Skeletal muscle satellite cell (primary cell): ENCODE results near the gene CXXC4. TPM values are rescaled to one million over a fixed set of nuclear protein-coding genes. Genes with fewer than 3 reads are reported as not detected.

Source experiments
- H3K27me3 ChIP-seq: 2 replicates; pipeline ENCODE4 v1.7.0; 2013; ENCODE audit warnings: low read length; ENCODE audit not compliant: control insufficient read depth, insufficient read depth
- H3K36me3 ChIP-seq: 2 replicates; pipeline ENCODE4 v1.7.0; 2013; ENCODE audit warnings: mild to moderate bottlenecking, control low read depth, low read length; ENCODE audit not compliant: insufficient read depth
- H3K4me1 ChIP-seq: 2 replicates; pipeline ENCODE4 v1.7.0; 2013; ENCODE audit warnings: low read length; ENCODE audit not compliant: control insufficient read depth, insufficient read depth
- H3K4me2 ChIP-seq: 2 replicates; pipeline ENCODE4 v1.7.0; 2013; ENCODE audit warnings: mild to moderate bottlenecking, low read length
- H3K4me3 ChIP-seq: 2 replicates; pipeline ENCODE4 v1.7.0; 2013; ENCODE audit warnings: low read length
- H3K9ac ChIP-seq: 2 replicates; pipeline ENCODE4 v1.7.0; 2013; ENCODE audit warnings: mild to moderate bottlenecking, low read depth, low read length, moderate library complexity
- H3K9me3 ChIP-seq: replicated peaks from 2 replicates; pipeline ENCODE4 v1.7.0; 2013; ENCODE audit warnings: mild to moderate bottlenecking, control low read depth, low read length
- total RNA-seq: library from RNA; depleted of rRNA; stranded (reverse); fragments of >200 nt; gene quantifications from 2 replicates; pipeline ENCODE4 v1.2.3, GENCODE V29; 2012; rRNA removed

CXXC4 gene
- 0.22 TPM in 1 of 2 replicates, not detected in the other for total RNA-seq

GRCh38 chr4:104494822-104495559 is at the start of gene CXXC4:
CXXC4 (minus strand) TSS chr4:104494894; CDS start chr4:104491802, 3,092 bp downstream.
- Histone ChIP-seq H3K4me3 (peak within 1 kb of the TSS; percentile 86), H3K4me1 (peaks cover 9% of the 10 kb centered on the region), H3K9me3 (no peaks in the 10 kb centered on the region), H3K9ac (peak within 1 kb of the TSS; percentile 75), H3K36me3 (no peaks in the 10 kb centered on the region), H3K4me2 (peak within 1 kb of the TSS; percentile 99), H3K27me3 (peaks cover 4% of the 10 kb centered on the region)

GRCh38 chr4:104533156-104533555 is 38.5 kb upstream of the CXXC4 start:
- H3K4me3 ChIP-seq = no peak overlapping the region
- no peaks in the 10 kb centered on the region for H3K36me3 ChIP-seq
- H3K4me2 ChIP-seq = no peak overlapping the region
- no peaks in the 10 kb centered on the region for H3K27me3 ChIP-seq
- H3K9me3 ChIP-seq = no peaks in the 10 kb centered on the region
- H3K9ac ChIP-seq = no peak overlapping the region
- no peaks in the 10 kb centered on the region for H3K4me1 ChIP-seq

GRCh38 chr4:104532677-104533076 is 38.0 kb upstream of the CXXC4 start:
- Histone ChIP-seq H3K27me3 (no peaks in the 10 kb centered on the region), H3K36me3 (no peaks in the 10 kb centered on the region), H3K4me3 (no peak overlapping the region), H3K4me1 (no peaks in the 10 kb centered on the region), H3K4me2 (no peak overlapping the region), H3K9me3 (no peaks in the 10 kb centered on the region), H3K9ac (no peak overlapping the region)

- Histone ChIP-seq H3K9me3 (no peaks in the 10 kb centered on the region), H3K9ac (no peak overlapping the region), H3K4me3 (no peak overlapping the region), H3K4me2 (no peak overlapping the region), H3K27me3 (no peaks in the 10 kb centered on the region), H3K4me1 (no peaks in the 10 kb centered on the region), H3K36me3 (no peaks in the 10 kb centered on the region)
Observed at GRCh38 chr4:104531390-104531789, 36.7 kb upstream of the CXXC4 start.

GRCh38 chr4:104530426-104530825 is 35.7 kb upstream of the CXXC4 start:
- H3K27me3 ChIP-seq = no peaks in the 10 kb centered on the region
- H3K4me3 ChIP-seq = no peak overlapping the region
- H3K9me3 ChIP-seq = no peaks in the 10 kb centered on the region
- no peaks in the 10 kb centered on the region for H3K36me3 ChIP-seq
- no peak overlapping the region for H3K4me2 ChIP-seq
- no peaks in the 10 kb centered on the region for H3K4me1 ChIP-seq
- H3K9ac ChIP-seq = no peak overlapping the region

GRCh38 chr4:104524591-104524990 is 29.9 kb upstream of the CXXC4 start:
- H3K36me3 ChIP-seq = no peaks in the 10 kb centered on the region
- H3K4me2 ChIP-seq = no peak overlapping the region
- H3K4me1 ChIP-seq = peaks cover 8% of the 10 kb centered on the region
- H3K9me3 ChIP-seq = no peaks in the 10 kb centered on the region
- no peaks in the 10 kb centered on the region for H3K27me3 ChIP-seq
- no peak overlapping the region for H3K9ac ChIP-seq
- H3K4me3 ChIP-seq = no peak overlapping the region

- H3K27me3 ChIP-seq = no peaks in the 10 kb centered on the region
Observed at GRCh38 chr4:104524026-104524425, 29.3 kb upstream of the CXXC4 start.

GRCh38 chr4:104519588-104519987 is 24.9 kb upstream of the CXXC4 start:
- peaks cover 4% of the 10 kb centered on the region for H3K4me1 ChIP-seq
- H3K27me3 ChIP-seq = no peaks in the 10 kb centered on the region
- no peaks in the 10 kb centered on the region for H3K9me3 ChIP-seq
- no peak overlapping the region for H3K4me3 ChIP-seq
- H3K4me2 ChIP-seq = no peak overlapping the region
- no peak overlapping the region for H3K9ac ChIP-seq
- H3K36me3 ChIP-seq = no peaks in the 10 kb centered on the region

More at GRCh38 chr4:104524026-104524425, 29.3 kb upstream of the CXXC4 start:
- Histone ChIP-seq H3K9ac (no peak overlapping the region), H3K4me3 (no peak overlapping the region), H3K4me1 (peaks cover 8% of the 10 kb centered on the region), H3K9me3 (no peaks in the 10 kb centered on the region), H3K4me2 (no peak overlapping the region), H3K36me3 (no peaks in the 10 kb centered on the region)

- H3K4me1 ChIP-seq = no peaks in the 10 kb centered on the region
- no peaks in the 10 kb centered on the region for H3K27me3 ChIP-seq
- no peak overlapping the region for H3K4me2 ChIP-seq
- H3K36me3 ChIP-seq = no peaks in the 10 kb centered on the region
- H3K9me3 ChIP-seq = no peaks in the 10 kb centered on the region
- no peak overlapping the region for H3K9ac ChIP-seq
- no peak overlapping the region for H3K4me3 ChIP-seq
Observed at GRCh38 chr4:104516884-104517283, 22.2 kb upstream of the CXXC4 start.

DNA sequence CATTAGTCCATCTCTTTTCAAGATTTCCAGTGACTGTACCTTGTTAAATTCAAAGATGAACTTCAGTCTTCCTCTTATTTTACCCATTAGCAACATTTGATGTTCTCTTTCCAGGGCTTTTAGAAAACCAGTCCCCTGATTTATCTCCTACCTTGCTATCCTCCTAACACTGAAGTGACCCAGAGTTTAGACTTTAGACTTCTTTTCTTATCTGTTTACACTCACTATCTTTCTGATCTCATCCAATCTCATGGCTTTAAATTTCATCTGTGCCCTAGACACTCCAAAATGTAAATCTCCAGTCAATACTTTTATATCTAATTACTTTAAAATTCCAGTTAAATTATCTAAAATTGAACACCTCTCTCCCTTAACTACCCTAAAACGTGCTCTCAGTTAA is 13.5 kb upstream of the CXXC4 start:
- Histone ChIP-seq H3K4me3 (no peak overlapping the region), H3K9me3 (no peaks in the 10 kb centered on the region), H3K9ac (no peak overlapping the region), H3K36me3 (no peaks in the 10 kb centered on the region), H3K4me2 (no peak overlapping the region), H3K4me1 (no peaks in the 10 kb centered on the region), H3K27me3 (no peaks in the 10 kb centered on the region)

DNA sequence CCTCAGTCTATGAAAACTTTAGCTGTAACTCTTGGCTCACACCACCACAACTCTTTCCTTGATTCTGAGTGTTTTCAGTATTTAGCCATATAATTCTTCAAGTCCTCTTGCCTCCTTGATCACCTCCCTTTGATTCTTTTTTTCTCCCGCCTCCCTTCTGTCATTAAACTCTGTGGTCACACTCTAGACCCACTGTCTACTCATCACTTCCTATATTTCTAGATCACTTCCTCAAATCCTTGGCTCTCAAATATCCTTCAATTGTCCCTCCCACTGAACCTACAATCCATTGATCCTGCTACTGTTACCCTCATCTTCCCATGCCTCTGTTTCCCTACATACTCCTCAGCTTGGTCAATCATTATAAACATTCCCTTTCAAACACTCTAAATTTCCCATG is 12.4 kb upstream of the CXXC4 start:
- Histone ChIP-seq H3K9me3 (no peaks in the 10 kb centered on the region), H3K9ac (no peak overlapping the region), H3K27me3 (peaks cover under 1% of the 10 kb centered on the region), H3K4me3 (no peak overlapping the region), H3K4me2 (no peak overlapping the region), H3K36me3 (no peaks in the 10 kb centered on the region), H3K4me1 (no peaks in the 10 kb centered on the region)

DNA sequence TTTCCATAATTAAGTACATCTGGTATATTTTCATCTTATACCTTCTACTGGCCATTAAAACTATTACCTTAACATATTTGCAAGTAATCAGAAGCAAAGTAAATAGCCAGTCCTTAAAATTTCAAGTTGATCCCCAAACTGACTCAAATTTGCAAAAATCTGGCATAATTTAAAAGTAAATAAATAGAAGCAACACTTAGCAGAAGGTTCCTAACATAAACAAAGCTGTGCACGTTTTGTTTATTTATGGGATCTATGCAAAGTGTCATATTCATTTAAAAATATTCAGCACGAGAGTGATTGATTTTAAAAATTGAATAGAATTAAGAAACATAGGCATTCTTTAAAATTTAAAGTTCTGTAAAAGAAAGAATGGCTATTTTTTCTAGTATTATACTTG is 9.8 kb upstream of the CXXC4 start:
- no peak overlapping the region for H3K9ac ChIP-seq
- no peak overlapping the region for H3K4me3 ChIP-seq
- H3K4me2 ChIP-seq = no peak overlapping the region
- H3K9me3 ChIP-seq = no peaks in the 10 kb centered on the region
- no peaks in the 10 kb centered on the region for H3K4me1 ChIP-seq
- H3K36me3 ChIP-seq = no peaks in the 10 kb centered on the region
- H3K27me3 ChIP-seq = peaks cover 7% of the 10 kb centered on the region
